Duodenal mucosa (tissue), 2 donors: Measurements from ENCODE around the gene CRYBB3.

Source experiments
- H3K27ac ChIP-seq: one replicate; pipeline ENCODE4 v1.7.0; 2013; ENCODE audit warnings: low read depth, low read length
- H3K27me3 ChIP-seq, 2 donors: one replicate each; pipeline ENCODE4 v1.7.0; 2013; ENCODE audit warnings: low read length in 2 of 2, control low read depth in 1 of 2; ENCODE audit not compliant: insufficient read depth in 2 of 2, control insufficient read depth in 1 of 2
- H3K36me3 ChIP-seq, 2 donors: one replicate each; pipeline ENCODE4 v1.7.0; 2013; ENCODE audit warnings: low read length in 2 of 2, control low read depth in 1 of 2; ENCODE audit not compliant: insufficient read depth in 2 of 2, control insufficient read depth in 1 of 2
- H3K4me1 ChIP-seq, 2 donors: one replicate each; pipeline ENCODE4 v1.7.0; 2013; ENCODE audit warnings: low read length in 2 of 2, control low read depth in 1 of 2; ENCODE audit not compliant: insufficient read depth in 2 of 2, control insufficient read depth in 1 of 2
- H3K4me3 ChIP-seq, 2 donors: one replicate each; pipeline ENCODE4 v1.7.0; 2013; ENCODE audit warnings: low read length in 2 of 2, low read depth in 1 of 2
- H3K9ac ChIP-seq, 2 donors: one replicate each; pipeline ENCODE4 v1.7.0; 2013; ENCODE audit warnings: low read length in 2 of 2, low read depth in 1 of 2
- H3K9me3 ChIP-seq, 2 donors: one replicate each; pipeline ENCODE4 v1.7.0; 2013; ENCODE audit warnings: low read length in 2 of 2, control low read depth in 1 of 2; ENCODE audit not compliant: control insufficient read depth in 1 of 2

Gene CRYBB3

GRCh38 chr22:25165785-25166184 is 33.9 kb upstream of the CRYBB3 start:
- Histone ChIP-seq H3K27me3 (no peaks in the 10 kb centered on the region), H3K9ac (no peak overlapping the region), H3K4me1 (no peaks in the 10 kb centered on the region), H3K9me3 (no peaks in the 10 kb centered on the region), H3K4me3 (no peak overlapping the region), H3K36me3 (no peaks in the 10 kb centered on the region), H3K27ac (no peak overlapping the region)

- H3K9ac ChIP-seq, result no peak overlapping the region
- no peak overlapping the region for H3K4me3 ChIP-seq
- H3K9me3 ChIP-seq, result no peaks in the 10 kb centered on the region
- no peaks in the 10 kb centered on the region for H3K4me1 ChIP-seq
- H3K27ac ChIP-seq, result no peak overlapping the region
- no peaks in the 10 kb centered on the region for H3K36me3 ChIP-seq
- no peaks in the 10 kb centered on the region for H3K27me3 ChIP-seq
These were observed 33.2 kb upstream of the CRYBB3 start for GRCh38 chr22:25166266-25167040.

GRCh38 chr22:25167082-25167481 is 32.6 kb upstream of the CRYBB3 start:
- no peak overlapping the region for H3K27ac ChIP-seq
- H3K9ac ChIP-seq, result no peak overlapping the region
- no peaks in the 10 kb centered on the region for H3K27me3 ChIP-seq
- no peak overlapping the region for H3K4me3 ChIP-seq
- H3K4me1 ChIP-seq, result no peaks in the 10 kb centered on the region
- H3K36me3 ChIP-seq, result peaks cover 2 to 4% of the 10 kb centered on the region in 2 donors
- H3K9me3 ChIP-seq, result no peaks in the 10 kb centered on the region

- Histone ChIP-seq H3K4me3 (no peak overlapping the region), H3K27me3 (no peaks in the 10 kb centered on the region), H3K36me3 (peaks cover 4 to 12% of the 10 kb centered on the region in 2 donors), H3K9me3 (no peaks in the 10 kb centered on the region), H3K9ac (no peak overlapping the region), H3K27ac (no peak overlapping the region), H3K4me1 (no peaks in the 10 kb centered on the region)
These were observed 31.6 kb upstream of the CRYBB3 start for GRCh38 chr22:25167834-25168601.

GRCh38 chr22:25169278-25170031 is 30.2 kb upstream of the CRYBB3 start:
- H3K27ac ChIP-seq, result no peak overlapping the region
- H3K9me3 ChIP-seq, result no peaks in the 10 kb centered on the region
- H3K9ac ChIP-seq, result no peak overlapping the region
- peaks cover 4 to 24% of the 10 kb centered on the region in 2 donors for H3K36me3 ChIP-seq
- no peaks in the 10 kb centered on the region for H3K4me1 ChIP-seq
- no peak overlapping the region for H3K4me3 ChIP-seq
- H3K27me3 ChIP-seq, result no peaks in the 10 kb centered on the region

GRCh38 chr22:25170426-25170980 is 29.2 kb upstream of the CRYBB3 start:
- Histone ChIP-seq H3K27me3 (no peaks in the 10 kb centered on the region), H3K27ac (no peak overlapping the region), H3K4me1 (no peaks in the 10 kb centered on the region), H3K4me3 (no peak overlapping the region), H3K9ac (no peak overlapping the region), H3K36me3 (peaks cover 13 to 35% of the 10 kb centered on the region in 2 donors), H3K9me3 (no peaks in the 10 kb centered on the region)

- H3K9ac ChIP-seq, result no peak overlapping the region
- peaks cover 21 to 50% of the 10 kb centered on the region in 2 donors for H3K36me3 ChIP-seq
- no peaks in the 10 kb centered on the region for H3K27me3 ChIP-seq
These were observed 27.5 kb upstream of the CRYBB3 start for GRCh38 chr22:25172153-25172552.

GRCh38 chr22:25174156-25174887 is 25.3 kb upstream of the CRYBB3 start:
- peaks cover 21 to 55% of the 10 kb centered on the region in 2 donors for H3K36me3 ChIP-seq

More at GRCh38 chr22:25172153-25172552, 27.5 kb upstream of the CRYBB3 start:
- Histone ChIP-seq H3K4me1 (no peaks in the 10 kb centered on the region), H3K4me3 (no peak overlapping the region), H3K9me3 (no peaks in the 10 kb centered on the region), H3K27ac (no peak overlapping the region)

GRCh38 chr22:25174888-25175411 is 24.7 kb upstream of the CRYBB3 start:
- Histone ChIP-seq H3K9me3 (no peaks in the 10 kb centered on the region), H3K9ac (no peak overlapping the region), H3K36me3 (peaks cover 21 to 59% of the 10 kb centered on the region in 2 donors), H3K4me3 (no peak overlapping the region), H3K27ac (no peak overlapping the region), H3K27me3 (no peaks in the 10 kb centered on the region), H3K4me1 (no peaks in the 10 kb centered on the region)

More at GRCh38 chr22:25174156-25174887, 25.3 kb upstream of the CRYBB3 start:
- Histone ChIP-seq H3K4me3 (no peak overlapping the region), H3K4me1 (no peaks in the 10 kb centered on the region), H3K27me3 (no peaks in the 10 kb centered on the region), H3K9ac (no peak overlapping the region), H3K27ac (no peak overlapping the region), H3K9me3 (no peaks in the 10 kb centered on the region)
